HFF-Myc (cell line): ENCODE results near the gene RUSF1.
"Not testable (repeated sequence)": the region's sequence is repeated elsewhere in the genome, so short reads cannot be mapped to it uniquely, and the experiment has no call there.

ENCODE experiments used
- DNase-seq: peaks from one replicate; pipeline ENCODE4 v3.0.0-alpha.2; 2011; ENCODE audit warnings: low read depth; ENCODE audit errors: extremely low read depth
- H3K4me3 ChIP-seq: replicated peaks from 2 replicates; pipeline ENCODE4 v1.5.1; 2011; ENCODE audit warnings: low read depth, mild to moderate bottlenecking, control low read depth, low read length
- TF ChIP-seq, protein P1 (sequence below): IDR thresholded peaks from 2 replicates; pipeline ENCODE4 v1.5.1; 2012; ENCODE audit warnings: mild to moderate bottlenecking, low read depth, low read length, control low read depth; ENCODE audit errors: missing control alignments

Gene RUSF1

DNA sequence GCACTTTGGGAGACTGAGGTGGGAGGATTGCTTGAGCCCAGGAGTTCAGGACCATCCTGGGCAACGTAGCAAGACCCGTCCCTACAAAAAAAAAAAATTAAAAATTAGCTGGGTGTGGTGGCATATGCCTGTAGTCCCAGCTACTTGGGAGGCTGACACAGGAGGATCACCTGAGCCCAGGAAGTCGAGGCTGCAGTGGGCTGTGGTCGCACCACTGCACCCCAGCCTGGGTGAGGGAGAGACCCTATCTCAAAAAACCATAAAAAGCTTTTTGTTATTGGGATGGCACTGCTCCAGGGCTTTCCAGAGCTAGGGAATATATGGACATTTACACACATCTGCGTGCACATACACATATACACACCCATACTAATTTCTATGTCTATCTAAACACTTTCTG is 57.0 kb downstream of the RUSF1 start:
- DNase-seq = no peak
- H3K4me3 ChIP-seq = no peak overlapping the region
- TF ChIP-seq, protein P1, sequence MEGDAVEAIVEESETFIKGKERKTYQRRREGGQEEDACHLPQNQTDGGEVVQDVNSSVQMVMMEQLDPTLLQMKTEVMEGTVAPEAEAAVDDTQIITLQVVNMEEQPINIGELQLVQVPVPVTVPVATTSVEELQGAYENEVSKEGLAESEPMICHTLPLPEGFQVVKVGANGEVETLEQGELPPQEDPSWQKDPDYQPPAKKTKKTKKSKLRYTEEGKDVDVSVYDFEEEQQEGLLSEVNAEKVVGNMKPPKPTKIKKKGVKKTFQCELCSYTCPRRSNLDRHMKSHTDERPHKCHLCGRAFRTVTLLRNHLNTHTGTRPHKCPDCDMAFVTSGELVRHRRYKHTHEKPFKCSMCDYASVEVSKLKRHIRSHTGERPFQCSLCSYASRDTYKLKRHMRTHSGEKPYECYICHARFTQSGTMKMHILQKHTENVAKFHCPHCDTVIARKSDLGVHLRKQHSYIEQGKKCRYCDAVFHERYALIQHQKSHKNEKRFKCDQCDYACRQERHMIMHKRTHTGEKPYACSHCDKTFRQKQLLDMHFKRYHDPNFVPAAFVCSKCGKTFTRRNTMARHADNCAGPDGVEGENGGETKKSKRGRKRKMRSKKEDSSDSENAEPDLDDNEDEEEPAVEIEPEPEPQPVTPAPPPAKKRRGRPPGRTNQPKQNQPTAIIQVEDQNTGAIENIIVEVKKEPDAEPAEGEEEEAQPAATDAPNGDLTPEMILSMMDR = no peak

- H3K4me3 ChIP-seq, DNase-seq: not testable (repeated sequence)
Observed at GRCh38 chr16:31445931-31446330, 62.3 kb downstream of the RUSF1 start.

GRCh38 chr16:31441956-31442355 is 66.2 kb downstream of the RUSF1 start:
- TF ChIP-seq, protein P1 = no peak
- DNase-seq = no peak
- H3K4me3 ChIP-seq = peak overlapping the region; percentile 61

DNA sequence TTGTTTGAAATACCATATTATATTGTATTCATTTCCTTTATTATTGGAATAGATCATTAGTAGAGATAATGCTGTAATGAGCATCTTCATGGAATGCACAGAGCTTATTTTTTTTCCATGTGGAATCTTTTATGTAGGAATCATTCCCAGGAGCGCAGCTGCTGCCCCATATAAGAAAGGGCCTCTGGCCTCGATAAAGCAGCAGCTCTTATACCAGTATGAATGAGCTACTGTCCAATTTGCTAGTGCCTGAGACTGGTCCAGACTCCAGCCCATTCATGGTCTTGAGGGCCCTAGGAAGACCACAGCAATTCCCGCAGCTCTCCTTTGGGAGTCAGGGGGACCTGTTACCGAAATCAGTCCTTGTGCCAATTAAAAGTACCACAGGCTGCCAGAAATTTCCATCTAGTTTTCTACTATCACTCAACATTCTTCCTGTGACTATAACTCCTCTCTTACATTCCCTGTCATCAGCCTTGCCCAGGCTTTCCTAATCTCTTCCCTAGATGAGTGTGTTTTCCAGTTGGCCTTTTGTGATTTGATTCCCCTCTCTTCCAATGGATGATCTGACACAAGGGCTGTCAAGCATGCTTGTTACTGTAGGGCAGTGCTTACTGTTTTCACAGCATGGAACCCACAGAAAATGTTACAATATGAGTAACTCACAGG is 67.5 kb downstream of the RUSF1 start:
- H3K4me3 ChIP-seq = no peak overlapping the region
- TF ChIP-seq, protein P1 = no peak
- DNase-seq = no peak

DNA sequence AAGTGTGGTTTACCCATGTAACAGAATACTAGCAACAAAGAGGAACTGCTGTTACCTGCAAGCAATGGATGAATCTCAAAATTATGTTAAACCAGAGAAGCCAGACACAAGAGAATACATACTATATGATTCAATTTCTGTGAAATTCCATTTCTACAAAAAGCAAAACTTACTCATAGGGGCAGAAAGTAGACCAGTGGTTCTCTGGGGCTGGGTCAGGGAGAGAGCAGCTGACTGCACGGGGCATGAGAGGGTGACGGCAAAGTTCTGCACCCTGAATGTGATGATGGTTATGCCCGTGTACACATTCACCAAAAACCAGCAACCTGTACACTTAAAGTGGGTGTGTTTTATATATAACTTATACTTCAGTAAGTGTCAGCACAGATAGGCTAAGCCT is 68.7 kb downstream of the RUSF1 start:
- TF ChIP-seq, protein P1 = no peak
- no peak overlapping the region for H3K4me3 ChIP-seq
- no peak for DNase-seq
